Sigmoid colon (tissue), 7 donors: ENCODE data around the gene FABP6. TPM values are rescaled to one million over a fixed set of nuclear protein-coding genes. Genes with fewer than 3 reads are reported as not detected.

ENCODE experiments used
- DNase-seq: peaks from one replicate; pipeline ENCODE4 v3.0.0-alpha.2; 2019
- H3K27ac ChIP-seq, 4 donors: fragments of 200-600 bp; sonication (generic); one replicate each; pipeline ENCODE4 v1.5.1; 2016 to 2019; ENCODE audit warnings: mild to moderate bottlenecking in 1 of 4
- H3K27me3 ChIP-seq, 3 donors: fragments of 200-600 bp; sonication (generic); one replicate each; pipeline ENCODE4 v1.5.1; 2019; ENCODE audit warnings: mild to moderate bottlenecking in 1 of 3
- H3K36me3 ChIP-seq, 4 donors: fragments of 200-600 bp; sonication (generic); one replicate each; pipeline ENCODE4 v1.5.1; 2016 to 2019
- H3K4me1 ChIP-seq, 4 donors: fragments of 200-600 bp; sonication (generic); one replicate each; pipeline ENCODE4 v1.5.1; 2017 to 2019
- H3K4me3 ChIP-seq, 4 donors: fragments of 200-600 bp; sonication (generic); one replicate each; pipeline ENCODE4 v1.5.1; 2017 to 2019; ENCODE audit warnings: mild to moderate bottlenecking in 2 of 4, moderate library complexity in 1 of 4
- H3K9me3 ChIP-seq, 4 donors: fragments of 200-600 bp in 3 of 4; sonication (generic) in 3 of 4; one replicate each; pipeline versions ENCODE4 v1.5.1 to v1.6.1; 2013 to 2019
- EP300 ChIP-seq, 4 donors: sonication (generic); formaldehyde crosslinking; IDR thresholded peaks; one replicate each; pipeline ENCODE4 v1.6.1; 2017; ENCODE audit warnings: antibody characterized with exemption in 4 of 4
- POLR2A ChIP-seq, 2 donors: fragments of 450-650 bp; IDR thresholded peaks; one replicate each; pipeline ENCODE4 v1.6.1; 2016; ENCODE audit warnings: antibody characterized with exemption in 2 of 2, mild to moderate bottlenecking in 2 of 2, moderate library complexity in 2 of 2
- POLR2AphosphoS5 ChIP-seq, 4 donors: sonication (generic); formaldehyde crosslinking; IDR thresholded peaks; one replicate each; pipeline ENCODE4 v1.6.1; 2017; ENCODE audit warnings: antibody characterized with exemption in 4 of 4
- WGBS, 2 donors: extraction: QIAGEN DNeasy Blood & Tissue Kit; methylation state at CpG; one replicate each; pipeline ENCODE4 v1.1.7; 2013; 5-methylcytosine and 5-hydroxymethylcytosine counted together
- intact Hi-C: fragments of 100-400 bp; cut with DNase I; formaldehyde crosslinking; loops from one replicate; pipeline ENCODE4 v1.15.1; 2023
- polyA plus RNA-seq, 3 donors: library from polyadenylated mRNA; stranded (reverse); fragments of 200-250 nt; gene quantifications; one replicate each; pipeline ENCODE4 v1.2.3, GENCODE V29; 2013
- total RNA-seq, 4 donors: library from RNA; depleted of rRNA; stranded (reverse); fragments of >200 nt; gene quantifications; one replicate each; pipeline ENCODE4 v1.1.0, GENCODE V29; 2016
- TF ChIP-seq, protein P1 (sequence below), 4 experiments: fragments of 450-650 bp in 3 of 4; fragments of 200-600 bp in 1 of 4; IDR thresholded peaks; one replicate each; pipeline ENCODE4 v1.5.1; 2016 to 2019; ENCODE audit warnings: antibody characterized with exemption in 4 of 4, mild to moderate bottlenecking in 3 of 4, moderate library complexity in 2 of 4
- donor health status: healthy with polysubstance abuse.
- donor health status: Bipolar disorder and iron deficiency.
- donor health status: healthy.

FABP6 gene, protein sequence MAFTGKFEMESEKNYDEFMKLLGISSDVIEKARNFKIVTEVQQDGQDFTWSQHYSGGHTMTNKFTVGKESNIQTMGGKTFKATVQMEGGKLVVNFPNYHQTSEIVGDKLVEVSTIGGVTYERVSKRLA
- total RNA-seq (1 to 10 TPM in 1 of 4 donors, not detected in 3; 1.4 TPM), polyA plus RNA-seq (1 to 10 TPM in 1 of 3 donors, under 1 TPM in 1, not detected in 1; 0.50 to 2.1 TPM)

DNA sequence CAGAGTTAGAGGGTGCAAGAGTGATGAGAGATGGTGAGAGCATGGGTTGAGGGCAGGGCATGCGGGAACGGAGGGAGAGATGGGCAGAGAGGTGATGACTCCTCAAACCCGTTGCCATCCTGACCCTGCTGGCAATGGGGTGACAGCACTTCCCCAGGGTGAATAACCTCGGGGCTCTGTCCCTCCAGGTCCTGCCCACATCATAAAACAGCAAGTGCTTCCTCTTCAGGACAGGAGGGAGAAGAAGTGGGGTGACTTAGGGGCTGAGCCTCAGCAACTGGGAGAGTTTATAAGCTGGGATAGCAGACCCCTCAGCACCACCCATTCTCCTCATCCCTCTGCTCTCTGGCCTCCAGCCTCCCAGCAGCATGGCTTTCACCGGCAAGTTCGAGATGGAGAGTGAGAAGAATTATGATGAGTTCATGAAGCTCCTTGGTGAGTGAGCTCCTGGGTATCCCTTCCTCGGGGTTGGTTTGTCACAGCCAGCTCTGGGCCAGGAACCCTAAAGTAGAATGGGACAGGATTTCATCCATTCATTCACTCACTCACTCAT is at the start of gene FABP6:
Gene FABP6 (plus strand): TSS at position 317 of the 553 bp plus-strand sequence. CDS start 52 bp downstream, at position 369.
- H3K27me3 ChIP-seq = no peaks in the 10 kb centered on the region
- no peaks in the 10 kb centered on the region for H3K36me3 ChIP-seq
- no peaks in the 10 kb centered on the region for H3K4me1 ChIP-seq
- 64 to 70% methylated on average over 7 of the region's 7 CpGs for whole genome bisulfite sequencing, 2 donors
- H3K4me3 ChIP-seq = no peak within 1 kb of the TSS
- no peak within 1 kb of the TSS for H3K27ac ChIP-seq
- intact Hi-C loops = no loop called here
- no peaks in the 10 kb centered on the region for H3K9me3 ChIP-seq
- no peak for DNase-seq
- TF ChIP-seq POLR2AphosphoS5 (IDR thresholded peaks at IDR 0.05) (no peak), POLR2A (IDR thresholded peaks at IDR 0.05) (no peak), EP300 (IDR thresholded peaks at IDR 0.05) (no peak)
- TF ChIP-seq, protein P1, sequence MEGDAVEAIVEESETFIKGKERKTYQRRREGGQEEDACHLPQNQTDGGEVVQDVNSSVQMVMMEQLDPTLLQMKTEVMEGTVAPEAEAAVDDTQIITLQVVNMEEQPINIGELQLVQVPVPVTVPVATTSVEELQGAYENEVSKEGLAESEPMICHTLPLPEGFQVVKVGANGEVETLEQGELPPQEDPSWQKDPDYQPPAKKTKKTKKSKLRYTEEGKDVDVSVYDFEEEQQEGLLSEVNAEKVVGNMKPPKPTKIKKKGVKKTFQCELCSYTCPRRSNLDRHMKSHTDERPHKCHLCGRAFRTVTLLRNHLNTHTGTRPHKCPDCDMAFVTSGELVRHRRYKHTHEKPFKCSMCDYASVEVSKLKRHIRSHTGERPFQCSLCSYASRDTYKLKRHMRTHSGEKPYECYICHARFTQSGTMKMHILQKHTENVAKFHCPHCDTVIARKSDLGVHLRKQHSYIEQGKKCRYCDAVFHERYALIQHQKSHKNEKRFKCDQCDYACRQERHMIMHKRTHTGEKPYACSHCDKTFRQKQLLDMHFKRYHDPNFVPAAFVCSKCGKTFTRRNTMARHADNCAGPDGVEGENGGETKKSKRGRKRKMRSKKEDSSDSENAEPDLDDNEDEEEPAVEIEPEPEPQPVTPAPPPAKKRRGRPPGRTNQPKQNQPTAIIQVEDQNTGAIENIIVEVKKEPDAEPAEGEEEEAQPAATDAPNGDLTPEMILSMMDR (IDR thresholded peaks at IDR 0.05) = no peak

DNA sequence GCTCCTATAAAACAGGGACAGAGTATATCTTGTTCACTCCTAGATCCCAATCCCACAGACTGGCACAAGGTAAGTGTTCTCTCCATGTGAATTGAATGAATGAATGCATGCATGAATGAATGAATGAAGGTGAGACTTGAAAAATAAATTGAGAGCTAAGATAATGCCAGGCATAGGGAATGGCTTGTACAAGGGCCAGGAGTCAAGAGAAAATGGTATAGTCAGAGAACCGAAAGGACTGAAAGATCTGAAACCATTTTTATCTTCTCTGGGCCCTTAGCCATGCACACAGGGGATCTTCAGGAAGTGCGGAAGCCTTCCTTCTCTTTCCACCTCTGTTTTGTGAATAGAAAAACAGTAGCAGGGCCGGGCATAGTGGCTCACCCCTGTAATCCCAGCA is 48.4 kb upstream of the FABP6 start:
- no peaks in the 10 kb centered on the region for H3K27me3 ChIP-seq
- H3K9me3 ChIP-seq = no peaks in the 10 kb centered on the region
- no peak for DNase-seq
- no peak overlapping the region for H3K27ac ChIP-seq
- intact Hi-C loops = no loop called here
- WGBS, 2 donors = 89 to 90% methylated on average over 3 of the region's 3 CpGs
- peaks cover 0 to under 1% (median under 1%) of the 10 kb centered on the region in 4 donors for H3K4me1 ChIP-seq
- H3K4me3 ChIP-seq = no peak overlapping the region
- no peaks in the 10 kb centered on the region for H3K36me3 ChIP-seq
- TF ChIP-seq, protein P1 (IDR thresholded peaks at IDR 0.05) = no peak
- TF ChIP-seq EP300 (IDR thresholded peaks at IDR 0.05) = no peak
- no peak for TF ChIP-seq POLR2A (IDR thresholded peaks at IDR 0.05)
- TF ChIP-seq POLR2AphosphoS5 (IDR thresholded peaks at IDR 0.05) = no peak

DNA sequence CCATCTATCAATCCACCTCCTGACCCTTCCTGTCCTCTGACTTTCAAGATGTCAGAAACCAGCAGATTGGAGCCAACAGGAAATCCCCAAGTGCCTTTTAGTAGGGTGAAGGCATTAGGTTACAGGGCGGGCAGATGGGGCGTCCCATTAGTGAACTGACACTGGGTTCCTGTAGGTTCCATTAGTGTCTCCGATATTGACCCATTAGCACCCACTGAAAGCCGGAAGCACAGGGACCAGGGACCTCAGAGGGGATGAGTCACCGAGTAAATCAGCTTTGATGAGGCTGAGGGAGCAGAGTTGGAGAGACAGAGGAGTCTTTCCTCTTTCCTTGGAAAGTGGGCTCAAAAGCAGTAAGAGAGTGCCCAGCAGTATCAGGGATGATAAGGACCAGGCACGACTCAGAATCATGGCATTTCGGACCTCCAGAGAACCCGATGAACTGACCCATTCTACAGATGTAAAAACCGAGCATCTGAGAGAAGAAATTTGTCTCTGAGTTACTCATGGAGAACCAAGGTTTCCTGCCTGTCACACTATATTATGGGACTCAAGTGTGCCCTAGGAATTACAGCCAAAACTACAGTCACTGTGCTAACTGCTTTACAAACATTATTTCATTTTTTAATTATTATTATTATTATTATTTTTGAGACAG is 47.2 kb upstream of the FABP6 start:
- Histone ChIP-seq H3K27ac (no peak overlapping the region), H3K27me3 (no peaks in the 10 kb centered on the region), H3K4me3 (no peak overlapping the region), H3K9me3 (no peaks in the 10 kb centered on the region), H3K4me1 (no peaks in the 10 kb centered on the region), H3K36me3 (no peaks in the 10 kb centered on the region)
- no peak for DNase-seq
- intact Hi-C loops = no loop called here
- TF ChIP-seq POLR2A (IDR thresholded peaks at IDR 0.05) (no peak), EP300 (IDR thresholded peaks at IDR 0.05) (no peak), POLR2AphosphoS5 (IDR thresholded peaks at IDR 0.05) (no peak)
- TF ChIP-seq, protein P1 (IDR thresholded peaks at IDR 0.05) = no peak
- WGBS, 2 donors = 91 to 92% methylated on average over 9 of the region's 9 CpGs

DNA sequence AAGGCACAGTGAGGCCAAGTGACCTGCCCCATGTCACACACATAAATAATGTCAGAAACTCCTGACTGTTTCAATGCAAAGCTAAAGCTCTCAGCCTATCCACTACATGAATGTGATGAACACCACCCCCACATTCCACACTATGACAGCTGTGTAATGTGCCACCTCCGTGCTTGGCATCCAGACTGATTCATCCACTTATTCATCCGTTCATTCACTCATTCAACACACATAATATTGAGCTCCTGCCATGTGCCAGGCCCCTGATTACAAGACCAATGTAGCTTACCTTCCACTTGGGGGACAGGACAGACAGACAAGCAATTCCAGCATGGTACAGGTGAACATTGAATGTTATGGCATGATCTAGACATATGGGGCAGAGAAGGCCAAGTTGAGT is 46.2 kb upstream of the FABP6 start:
- Histone ChIP-seq H3K27ac (no peak overlapping the region), H3K9me3 (no peaks in the 10 kb centered on the region), H3K36me3 (no peaks in the 10 kb centered on the region), H3K4me1 (peaks cover 0 to 6% (median 1%) of the 10 kb centered on the region in 4 donors), H3K4me3 (no peak overlapping the region), H3K27me3 (no peaks in the 10 kb centered on the region)
- intact Hi-C loops = no loop called here
- no peak for DNase-seq
- TF ChIP-seq, protein P1 (IDR thresholded peaks at IDR 0.05) = no peak
- no peak for TF ChIP-seq POLR2AphosphoS5 (IDR thresholded peaks at IDR 0.05)
- no peak for TF ChIP-seq EP300 (IDR thresholded peaks at IDR 0.05)
- TF ChIP-seq POLR2A (IDR thresholded peaks at IDR 0.05) = no peak
- WGBS, 2 donors = 83 to 84% methylated on average over 2 of the region's 2 CpGs
